GM19397 (cell line): ENCODE data around the gene ALDH16A1.

Source experiments
- ATAC-seq: cut with Tn5 transposase; IDR thresholded peaks from one replicate; pipeline ENCODE4 v1.9.1; 2021; ENCODE audit warnings: mild to moderate bottlenecking, moderate library complexity; ENCODE audit not compliant: unreplicated experiment

ALDH16A1 gene

GRCh38 chr19:49507803-49508494 lies 54.9 kb downstream of the ALDH16A1 start:
- no peak for ATAC-seq

GRCh38 chr19:49512970-49513745 lies 60.1 kb downstream of the ALDH16A1 start:
- ATAC-seq, result no peak

GRCh38 chr19:49513746-49514118 lies 60.7 kb downstream of the ALDH16A1 start:
- ATAC-seq, result no peak

- no peak for ATAC-seq
Observed at GRCh38 chr19:49514151-49514550, 61.1 kb downstream of the ALDH16A1 start.

GRCh38 chr19:49515767-49516166 lies 62.7 kb downstream of the ALDH16A1 start:
- no peak for ATAC-seq

GRCh38 chr19:49518033-49518432 lies 65.0 kb downstream of the ALDH16A1 start:
- ATAC-seq, result no peak
